Endodermal cell (in vitro differentiated cells): ENCODE data around the gene PBX4. TPM values are rescaled to one million over a fixed set of nuclear protein-coding genes. Genes with fewer than 3 reads are reported as not detected.

Source experiments
- DNase-seq: peaks from one replicate; pipeline ENCODE4 v3.0.0-alpha.2; 2017
- H3K27ac ChIP-seq: 2 replicates; pipeline ENCODE4 v1.5.1; 2013; ENCODE audit warnings: mild to moderate bottlenecking, low read depth, low read length, moderate library complexity
- H3K27me3 ChIP-seq: 2 replicates; pipeline ENCODE4 v1.6.1; 2013; ENCODE audit warnings: mild to moderate bottlenecking, low read length, moderate library complexity; ENCODE audit not compliant: insufficient read depth, control insufficient read depth, poor library complexity, severe bottlenecking
- H3K36me3 ChIP-seq: 2 replicates; pipeline ENCODE4 v1.7.0; 2013; ENCODE audit warnings: mild to moderate bottlenecking, low read length, moderate library complexity; ENCODE audit not compliant: control insufficient read depth, insufficient read depth
- H3K4me1 ChIP-seq: one replicate; pipeline ENCODE4 v1.7.0; 2013; ENCODE audit warnings: low read length; ENCODE audit not compliant: control insufficient read depth, insufficient read depth
- H3K4me3 ChIP-seq: 2 replicates; pipeline ENCODE4 v1.5.1; 2013; ENCODE audit warnings: mild to moderate bottlenecking, low read length, moderate library complexity
- H3K9ac ChIP-seq: 2 replicates; pipeline ENCODE4 v1.6.1; 2013; ENCODE audit warnings: mild to moderate bottlenecking, low read length, moderate library complexity; ENCODE audit not compliant: poor library complexity, severe bottlenecking; ENCODE audit errors: extremely low read depth
- H3K9me3 ChIP-seq: 2 replicates; pipeline ENCODE4 v1.6.1; 2013; ENCODE audit warnings: mild to moderate bottlenecking, low read length, moderate library complexity; ENCODE audit not compliant: control insufficient read depth
- H3K27ac Mint-ChIP-seq: 2 replicates; pipeline ENCODE4 v1.8.0; 2020; ENCODE audit warnings: mixed read lengths
- H3K27me3 Mint-ChIP-seq: 2 replicates; pipeline ENCODE4 v1.8.0; 2021; ENCODE audit warnings: mild to moderate bottlenecking, mixed read lengths; ENCODE audit not compliant: insufficient read depth
- H3K36me3 Mint-ChIP-seq: 2 replicates; pipeline ENCODE4 v1.8.0; 2020; ENCODE audit warnings: low read depth, mixed read lengths
- H3K4me1 Mint-ChIP-seq: 2 replicates; pipeline ENCODE4 v1.8.0; 2020; ENCODE audit warnings: mixed read lengths
- H3K4me3 Mint-ChIP-seq: 2 replicates; pipeline ENCODE4 v1.8.0; 2020; ENCODE audit warnings: mild to moderate bottlenecking, moderate library complexity, mixed read lengths
- H3K9me3 Mint-ChIP-seq: 2 replicates; pipeline ENCODE4 v1.8.0; 2020; ENCODE audit warnings: mild to moderate bottlenecking, mixed read lengths
- CTCF ChIP-seq: fragments of 200-600 bp; sonication (generic); conservative IDR thresholded peaks from 2 replicates; pipeline ENCODE4 v1.5.0; 2021; ENCODE audit warnings: antibody characterized with exemption, mild to moderate bottlenecking
- WGBS, 2 experiments: methylation state at CpG; one replicate each; pipeline versions ENCODE4 v1.1.5 to v1.1.7; 2013; ENCODE audit warnings: missing lambda C conversion rate in 2 of 2, mixed read lengths in 1 of 2; ENCODE audit not compliant: insufficient coverage in 1 of 2, insufficient read length in 1 of 2; 5-methylcytosine and 5-hydroxymethylcytosine counted together
- total RNA-seq, 2 donors: library from RNA; stranded (reverse); fragmentation: NEBNext Ultra II Directional in 1 of 2; extraction: Animal tissue kit (Norgen Biotek cat#: 25700) in 1 of 2; gene quantifications; 2 replicates in 1 of 2; 3 replicates in 1 of 2; pipeline ENCODE4 v1.2.1, GENCODE V29; 2021

The PBX4 gene
- total RNA-seq, 2 donors from 2014 or later, result 4.1 to 8.6 TPM

DNA sequence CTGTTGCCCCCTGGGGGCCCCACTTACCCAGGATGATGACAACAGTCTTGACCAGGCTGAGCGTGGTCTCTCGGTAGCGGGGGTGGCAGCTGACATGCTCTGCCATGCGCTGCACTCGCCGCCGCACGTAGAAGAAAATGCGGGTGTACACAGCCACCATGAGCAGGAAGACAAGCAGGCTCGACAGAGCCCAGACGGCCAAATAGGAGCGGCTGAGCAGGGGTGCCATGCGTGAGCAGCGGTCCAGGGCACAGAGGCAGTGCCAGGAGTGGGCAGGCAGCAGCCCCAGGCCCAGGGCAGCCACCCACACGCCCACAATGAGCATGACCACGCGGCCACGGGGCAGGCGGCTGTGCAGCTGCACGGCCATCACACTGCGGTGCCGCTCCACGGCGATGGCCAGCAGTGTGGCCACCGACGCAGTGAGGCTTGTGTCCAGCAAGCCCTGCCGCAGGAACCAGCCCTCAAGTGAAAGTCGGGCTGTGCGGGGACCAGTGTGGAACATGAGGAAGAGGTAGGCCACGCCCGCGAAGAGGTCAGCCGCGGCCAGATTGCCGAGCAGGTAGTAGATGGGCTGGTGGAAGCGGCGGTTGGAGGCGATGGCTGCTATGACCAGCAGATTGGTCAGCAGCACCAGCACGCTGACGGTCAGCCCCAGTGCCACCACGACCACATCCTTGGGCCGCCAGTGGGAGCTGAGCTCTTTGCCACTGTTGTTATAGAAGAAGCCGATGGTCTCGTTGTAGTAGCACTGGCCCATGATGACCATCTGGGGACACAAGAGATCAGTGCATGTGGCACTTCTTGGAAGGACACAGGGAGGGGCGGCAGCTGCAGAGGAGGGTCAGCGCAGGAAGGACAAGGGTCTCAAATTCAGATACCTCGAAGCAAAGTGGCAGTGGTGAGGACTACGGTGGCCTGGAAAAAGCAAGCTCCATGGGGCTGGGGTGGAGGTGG, 8.3 kb upstream of the PBX4 start:
- WGBS, 2 experiments, result 93 to 95% methylated on average over 42 to 48 of the region's 48 CpGs
- Mint-ChIP-seq H3K36me3 (peaks cover 29% of the 10 kb centered on the region), H3K27ac (peak overlapping the region; percentile 95), H3K9me3 (no peaks in the 10 kb centered on the region), H3K27me3 (no peaks in the 10 kb centered on the region), H3K4me1 (peaks cover 16% of the 10 kb centered on the region), H3K4me3 (peak overlapping the region; percentile 81)
- no peak for TF ChIP-seq CTCF
- peak overlapping the region; percentile 26 for H3K27ac ChIP-seq
- H3K36me3 ChIP-seq, result peaks cover 38% of the 10 kb centered on the region
- no peaks in the 10 kb centered on the region for H3K27me3 ChIP-seq
- peaks cover 10% of the 10 kb centered on the region for H3K4me1 ChIP-seq
- peak overlapping the region; percentile 90 for H3K4me3 ChIP-seq
- no peaks in the 10 kb centered on the region for H3K9me3 ChIP-seq
- peak overlapping the region; percentile 72 for H3K9ac ChIP-seq
- DNase-seq, result peak; percentile 47

GRCh38 chr19:19624032-19624570, 5.6 kb upstream of the PBX4 start:
- no peak for DNase-seq
- Mint-ChIP-seq H3K36me3 (peaks cover 35% of the 10 kb centered on the region), H3K9me3 (no peaks in the 10 kb centered on the region), H3K4me3 (no peak overlapping the region), H3K27ac (no peak overlapping the region), H3K27me3 (peaks cover 6% of the 10 kb centered on the region), H3K4me1 (peaks cover 16% of the 10 kb centered on the region)
- no peak for TF ChIP-seq CTCF
- Histone ChIP-seq H3K4me1 (peaks cover 10% of the 10 kb centered on the region), H3K9me3 (no peaks in the 10 kb centered on the region), H3K4me3 (no peak overlapping the region), H3K9ac (no peak overlapping the region), H3K27ac (no peak overlapping the region), H3K36me3 (peaks cover 34% of the 10 kb centered on the region), H3K27me3 (no peaks in the 10 kb centered on the region)
- 95 to 96% methylated on average over 18 to 19 of the region's 19 CpGs for WGBS, 2 experiments

DNA sequence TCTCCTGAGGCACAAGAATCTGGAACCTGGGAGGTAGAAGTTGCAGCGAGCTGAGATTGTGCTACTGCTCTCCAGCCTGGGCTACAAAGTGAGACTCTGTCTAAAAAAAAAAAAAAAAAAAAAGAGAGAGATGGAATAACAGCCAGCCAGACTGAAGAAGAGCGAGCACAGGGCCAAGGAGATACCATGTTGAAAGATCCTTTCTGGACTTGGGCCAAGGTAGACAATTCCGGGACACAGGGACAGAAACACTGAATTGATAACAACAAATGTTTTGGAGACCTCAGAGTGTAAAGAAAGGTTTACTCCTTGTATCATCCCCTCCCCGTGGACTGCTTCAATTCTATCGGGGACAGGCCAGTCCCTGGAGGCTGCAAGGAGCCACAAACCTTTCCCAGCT, 4.9 kb upstream of the PBX4 start:
- H3K9me3 Mint-ChIP-seq, result no peaks in the 10 kb centered on the region
- no peak for DNase-seq
- Histone ChIP-seq H3K27me3 (no peaks in the 10 kb centered on the region), H3K4me1 (peaks cover 10% of the 10 kb centered on the region), H3K36me3 (peaks cover 34% of the 10 kb centered on the region), H3K9me3 (no peaks in the 10 kb centered on the region), H3K9ac (no peak overlapping the region), H3K27ac (no peak overlapping the region), H3K4me3 (no peak overlapping the region)
- peaks cover 14% of the 10 kb centered on the region for H3K4me1 Mint-ChIP-seq
- peaks cover 34% of the 10 kb centered on the region for H3K36me3 Mint-ChIP-seq
- H3K27me3 Mint-ChIP-seq, result peaks cover 6% of the 10 kb centered on the region
- H3K27ac Mint-ChIP-seq, result no peak overlapping the region
- no peak overlapping the region for H3K4me3 Mint-ChIP-seq
- 93 to 95% methylated on average over 5 of the region's 5 CpGs for WGBS, 2 experiments
- no peak for TF ChIP-seq CTCF
